Hematopoietic multipotent progenitor cell treated with erythropoietin and hydrocortisone succinate and interleukin-3 and kit ligand, for 17 days (in vitro differentiated cells): ENCODE data around the gene VSIR.
A peak's percentile ranks its signal among the peaks of the same experiment; 100 is the strongest.

Experiments used
- DNase-seq: peaks from one replicate; pipeline ENCODE4 v3.0.0-alpha.2; 2015; ENCODE audit warnings: low spot score

The VSIR gene

GRCh38 chr10:71773221-71773971 lies at the start of gene VSIR:
Gene VSIR, minus strand, starts transcription at chr10:71773520. Its CDS starts 81 bp downstream, at chr10:71773439.
- DNase-seq = peak; percentile 93

- no peak for DNase-seq
Measured at GRCh38 chr10:71821909-71822763, 48.8 kb upstream of the VSIR start.

DNA sequence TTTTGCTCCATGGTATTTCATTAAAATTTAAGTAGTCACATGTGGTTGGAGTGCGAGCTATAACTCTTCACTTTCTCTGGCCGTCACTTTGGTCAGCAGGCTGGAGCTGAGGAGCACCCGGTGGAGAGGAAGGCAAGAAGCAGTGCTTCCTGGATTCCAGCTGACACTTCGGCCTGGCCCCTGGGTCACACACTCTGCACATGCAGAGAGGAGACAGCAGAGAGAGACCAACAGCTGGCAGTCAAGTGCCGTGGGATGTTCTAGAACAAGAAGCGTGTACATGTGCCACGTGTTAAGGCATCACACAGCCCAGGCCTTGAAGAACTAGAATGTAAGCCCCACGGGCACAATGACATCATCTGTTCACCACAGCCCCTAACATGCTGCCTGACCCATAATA lies 47.6 kb upstream of the VSIR start:
- DNase-seq = no peak

DNA sequence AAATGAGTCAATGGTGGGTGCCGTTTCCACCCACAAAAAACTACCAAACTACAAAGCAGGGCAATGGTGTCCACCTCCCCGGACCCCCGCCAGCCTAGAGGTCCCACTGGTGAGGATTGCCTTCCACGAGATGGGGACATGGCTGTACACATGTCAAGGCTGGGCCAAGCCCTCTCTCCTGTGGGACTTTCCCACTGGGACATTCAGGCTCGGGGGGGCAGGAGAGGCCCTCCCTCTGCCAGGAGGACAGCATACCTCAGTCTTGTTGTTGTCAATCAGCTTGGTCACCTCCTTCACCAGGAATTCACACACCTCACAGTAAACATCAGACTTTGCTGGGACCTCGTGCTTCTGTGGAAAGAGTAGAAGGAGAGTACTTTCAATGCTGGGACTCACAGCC lies 46.7 kb upstream of the VSIR start:
- no peak for DNase-seq

- no peak for DNase-seq
Measured at GRCh38 chr10:71819441-71819861, 46.1 kb upstream of the VSIR start.

DNA sequence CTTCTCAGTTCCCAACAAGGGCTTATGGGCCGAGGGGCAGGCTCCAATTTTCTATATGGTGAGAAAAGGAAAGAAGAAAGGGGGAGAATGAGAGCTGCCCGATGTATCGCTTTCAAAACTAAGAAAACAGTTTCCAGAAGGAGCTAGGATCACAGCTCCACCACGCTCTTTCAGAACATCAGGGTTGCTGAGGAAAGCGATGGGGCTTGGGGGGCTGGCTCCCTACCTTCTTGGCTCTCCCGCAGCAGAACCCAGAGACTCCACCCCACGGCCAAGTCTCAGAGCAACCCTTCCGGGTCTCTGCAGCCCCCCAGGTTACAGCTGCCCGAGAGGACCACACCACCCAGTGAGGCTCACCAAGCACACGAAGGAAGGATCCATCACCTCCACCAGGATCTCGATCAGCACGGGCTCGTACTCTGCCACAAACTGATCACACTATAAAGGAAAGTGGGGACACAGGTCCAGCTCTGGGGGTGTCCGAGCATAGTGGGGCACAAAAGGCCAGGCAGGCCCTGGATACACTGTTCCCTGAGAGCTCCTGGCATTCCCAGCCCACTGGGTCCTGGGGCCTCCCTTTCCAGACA lies 45.4 kb upstream of the VSIR start:
- DNase-seq = no peak

DNA sequence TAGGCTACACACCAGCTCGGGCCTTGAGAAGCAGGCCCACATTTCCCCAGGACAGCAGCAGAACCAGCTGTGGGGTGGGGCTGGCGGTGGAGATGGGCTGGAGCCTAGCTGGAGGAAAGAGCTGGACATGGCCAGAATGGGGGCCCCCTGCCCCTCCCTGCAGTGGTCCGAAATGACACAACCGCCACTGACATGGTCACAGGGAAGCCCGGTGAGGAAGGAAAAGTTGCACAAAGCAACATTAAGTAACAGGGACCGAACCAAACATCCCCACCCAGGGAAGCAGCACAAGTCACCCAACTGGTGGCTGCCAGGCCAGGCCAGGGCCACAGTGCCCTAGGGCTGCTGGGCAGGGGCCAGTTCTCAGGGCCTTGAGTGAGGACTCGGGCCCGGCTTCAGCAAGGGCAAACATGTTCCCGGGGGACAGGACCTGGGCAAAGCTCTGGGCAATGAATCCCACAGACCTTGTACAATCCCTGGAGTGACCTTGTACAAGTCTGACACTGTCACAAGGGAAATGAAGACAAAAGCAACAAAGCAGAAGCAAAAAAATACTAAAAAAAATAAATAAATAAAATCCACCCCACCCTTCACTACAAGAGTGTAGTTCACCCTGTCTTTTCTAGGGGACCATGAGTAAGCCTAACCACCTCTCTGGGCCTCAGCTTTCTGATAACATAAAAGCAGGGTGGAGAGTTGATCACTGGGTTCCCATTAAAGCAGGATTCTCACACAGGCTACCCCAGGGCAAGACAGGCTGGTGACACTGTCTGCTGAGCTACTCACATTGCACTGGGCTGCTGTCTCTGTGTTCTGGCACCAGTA lies 44.7 kb upstream of the VSIR start:
- DNase-seq = no peak

DNA sequence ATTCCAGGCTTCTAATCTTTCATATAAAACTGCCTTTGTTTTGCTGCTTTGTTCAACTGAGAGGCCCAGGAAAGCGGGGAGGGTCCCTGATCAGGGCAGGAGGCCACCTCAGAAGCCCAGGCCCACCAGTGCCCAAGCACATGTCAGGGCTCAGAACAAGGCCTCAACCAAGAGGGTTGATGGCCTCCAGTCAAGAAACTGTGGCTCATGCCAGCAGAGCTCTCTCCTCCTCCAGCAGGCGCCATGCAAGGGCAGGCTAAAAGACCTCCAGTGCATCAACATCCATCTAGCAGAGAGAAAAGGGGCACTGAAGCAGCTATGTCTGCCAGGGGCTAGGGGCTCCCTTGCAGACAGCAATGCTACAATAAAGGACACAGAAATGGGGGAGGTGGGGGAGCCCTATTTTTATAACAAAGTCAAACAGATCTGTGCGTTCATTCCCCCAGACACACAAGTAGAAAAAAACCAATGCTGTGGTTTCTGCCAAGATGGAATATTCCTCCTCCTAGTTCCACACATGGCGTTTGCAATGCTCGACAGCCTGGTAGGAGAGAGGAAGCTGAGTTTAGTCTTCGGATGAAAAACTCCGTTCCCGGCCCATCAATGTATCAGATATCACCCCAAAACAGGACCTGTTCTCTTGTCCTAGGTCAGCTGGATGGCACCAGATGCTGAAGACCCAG lies 43.8 kb upstream of the VSIR start:
- no peak for DNase-seq

- DNase-seq = no peak
Measured at GRCh38 chr10:71816421-71816851, 43.1 kb upstream of the VSIR start.

- no peak for DNase-seq
Measured at GRCh38 chr10:71815515-71816130, 42.3 kb upstream of the VSIR start.

DNA sequence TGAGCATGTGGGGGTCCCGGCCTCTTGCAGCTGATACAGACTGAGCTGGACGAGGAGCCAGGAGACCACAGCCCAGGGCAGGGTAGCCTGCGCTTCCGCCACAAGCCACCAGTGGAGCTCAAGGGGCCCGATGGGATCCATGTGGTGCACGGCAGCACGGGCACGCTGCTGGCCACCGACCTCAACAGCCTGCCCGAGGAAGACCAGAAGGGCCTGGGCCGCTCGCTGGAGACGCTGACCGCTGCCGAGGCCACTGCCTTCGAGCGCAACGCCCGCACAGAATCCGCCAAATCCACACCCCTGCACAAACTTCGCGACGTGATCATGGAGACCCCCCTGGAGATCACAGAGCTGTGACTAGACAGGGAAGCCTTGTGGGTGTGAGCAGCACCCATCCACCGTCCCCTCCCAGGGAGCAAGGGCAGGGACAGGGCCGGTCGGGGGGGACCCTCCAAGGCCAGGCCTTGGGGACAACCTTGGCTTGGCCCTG lies 41.6 kb upstream of the VSIR start:
- DNase-seq = no peak

DNA sequence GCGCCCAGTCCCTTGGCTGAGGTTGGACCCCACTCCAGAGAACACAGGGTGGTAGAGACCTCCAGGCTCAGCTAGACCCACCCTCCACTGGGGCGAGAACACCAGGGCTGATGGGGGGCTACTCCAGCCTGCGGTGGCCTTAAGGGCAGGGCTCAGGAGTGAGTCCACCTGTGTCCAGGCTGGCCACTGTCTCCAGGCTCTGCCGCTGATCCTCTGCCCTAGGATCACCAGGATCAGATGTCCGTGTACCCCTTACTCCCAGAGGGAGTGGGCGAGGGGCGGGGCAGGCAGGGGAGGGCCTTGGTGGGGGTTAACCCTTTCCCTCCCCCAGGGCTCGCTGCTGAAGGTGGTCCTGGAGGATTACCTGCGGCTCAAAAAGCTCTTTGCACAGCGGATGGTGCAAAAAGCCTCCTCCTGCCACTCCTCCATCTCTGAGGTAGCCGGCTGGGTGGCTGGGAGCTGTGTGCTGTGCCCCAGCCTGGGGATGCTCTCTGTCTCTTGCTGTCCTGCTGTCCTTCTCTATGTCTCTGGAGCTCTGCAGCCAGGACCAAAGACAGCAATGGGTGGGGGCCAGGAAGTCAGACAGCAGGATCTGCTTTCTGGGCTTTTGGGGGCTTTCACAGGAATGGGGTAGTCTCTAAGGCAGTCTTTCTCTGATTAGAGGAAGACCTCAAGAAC lies 39.7 kb upstream of the VSIR start:
- no peak for DNase-seq

DNA sequence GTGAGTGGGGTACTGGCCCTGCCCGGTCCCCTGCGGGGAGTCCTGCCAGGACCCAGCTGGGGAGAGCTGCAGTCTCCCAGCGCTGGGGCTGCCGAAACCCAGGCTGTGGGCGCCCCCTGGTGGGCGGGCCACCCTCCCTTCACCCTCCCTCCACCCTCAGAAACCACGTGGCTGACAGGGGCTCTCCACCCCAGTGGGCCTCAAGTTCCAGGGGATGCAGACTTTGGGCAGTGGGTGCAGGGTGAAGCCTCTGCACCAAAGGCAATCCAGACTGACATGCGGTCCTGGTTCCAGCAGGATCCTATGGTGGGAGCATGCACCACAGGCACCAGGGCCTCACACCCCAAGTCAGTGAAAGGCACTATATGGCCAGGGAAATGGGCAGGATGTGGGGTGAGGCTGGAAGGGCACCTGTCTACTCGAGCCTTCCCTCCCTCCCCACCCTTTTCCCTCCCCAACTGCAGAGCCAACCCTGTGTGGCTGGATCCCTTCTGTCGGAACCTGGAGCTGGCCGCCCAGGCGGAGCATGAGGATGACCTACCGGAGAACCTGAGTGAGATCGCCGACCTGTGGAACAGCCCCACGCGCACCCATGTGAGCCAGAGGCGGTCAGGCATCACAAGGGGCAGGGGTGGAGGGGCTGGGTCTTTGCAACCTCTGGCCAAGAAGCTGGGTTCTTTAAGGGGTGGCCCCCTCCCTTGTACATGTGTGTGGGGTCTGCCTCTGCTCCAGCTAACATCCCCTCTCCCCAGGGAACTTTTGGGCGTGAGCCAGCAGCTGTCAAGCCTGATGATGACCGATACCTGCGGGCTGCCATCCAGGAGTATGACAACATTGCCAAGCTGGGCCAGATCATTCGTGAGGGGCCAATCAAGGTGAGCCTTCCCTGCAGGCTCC lies 38.9 kb upstream of the VSIR start:
- peak; percentile 76 for DNase-seq

- no peak for DNase-seq
Measured at GRCh38 chr10:71811351-71811750, 38.0 kb upstream of the VSIR start.

DNA sequence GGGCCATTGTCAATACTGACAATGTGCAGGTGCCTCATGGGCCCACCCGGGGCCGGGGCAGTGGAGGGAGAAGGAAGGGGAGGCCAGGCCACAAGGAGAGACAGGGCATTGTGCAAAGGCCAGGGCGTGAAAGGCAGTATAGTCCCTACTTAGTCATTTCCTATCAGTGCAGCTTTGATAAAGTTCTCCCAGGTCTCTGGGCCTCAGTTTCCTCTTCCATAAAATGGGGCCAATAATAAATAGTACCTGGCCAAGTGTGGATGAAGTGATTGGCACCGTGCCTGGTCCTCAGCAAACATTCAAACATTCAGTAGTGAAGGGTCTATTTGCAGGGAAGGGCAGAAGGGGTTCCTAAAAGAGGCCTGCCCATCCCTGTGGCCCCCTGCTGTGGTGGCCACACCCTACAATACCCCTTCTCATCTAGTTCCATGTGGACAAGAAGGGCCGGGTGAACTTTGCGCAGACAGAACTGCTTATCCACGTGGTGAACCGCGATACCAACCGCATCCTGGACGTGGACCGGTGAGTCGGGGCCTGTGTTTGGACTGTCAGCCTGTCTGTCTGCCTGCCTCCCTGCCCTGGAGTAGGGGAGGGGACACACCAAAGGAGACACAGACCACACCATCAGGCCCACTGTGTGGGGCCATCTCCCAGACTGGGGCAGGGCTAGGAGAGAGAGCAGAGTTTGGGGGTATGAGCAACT lies 36.9 kb upstream of the VSIR start:
- DNase-seq = no peak

GRCh38 chr10:71809628-71810027 lies 36.3 kb upstream of the VSIR start:
- no peak for DNase-seq

DNA sequence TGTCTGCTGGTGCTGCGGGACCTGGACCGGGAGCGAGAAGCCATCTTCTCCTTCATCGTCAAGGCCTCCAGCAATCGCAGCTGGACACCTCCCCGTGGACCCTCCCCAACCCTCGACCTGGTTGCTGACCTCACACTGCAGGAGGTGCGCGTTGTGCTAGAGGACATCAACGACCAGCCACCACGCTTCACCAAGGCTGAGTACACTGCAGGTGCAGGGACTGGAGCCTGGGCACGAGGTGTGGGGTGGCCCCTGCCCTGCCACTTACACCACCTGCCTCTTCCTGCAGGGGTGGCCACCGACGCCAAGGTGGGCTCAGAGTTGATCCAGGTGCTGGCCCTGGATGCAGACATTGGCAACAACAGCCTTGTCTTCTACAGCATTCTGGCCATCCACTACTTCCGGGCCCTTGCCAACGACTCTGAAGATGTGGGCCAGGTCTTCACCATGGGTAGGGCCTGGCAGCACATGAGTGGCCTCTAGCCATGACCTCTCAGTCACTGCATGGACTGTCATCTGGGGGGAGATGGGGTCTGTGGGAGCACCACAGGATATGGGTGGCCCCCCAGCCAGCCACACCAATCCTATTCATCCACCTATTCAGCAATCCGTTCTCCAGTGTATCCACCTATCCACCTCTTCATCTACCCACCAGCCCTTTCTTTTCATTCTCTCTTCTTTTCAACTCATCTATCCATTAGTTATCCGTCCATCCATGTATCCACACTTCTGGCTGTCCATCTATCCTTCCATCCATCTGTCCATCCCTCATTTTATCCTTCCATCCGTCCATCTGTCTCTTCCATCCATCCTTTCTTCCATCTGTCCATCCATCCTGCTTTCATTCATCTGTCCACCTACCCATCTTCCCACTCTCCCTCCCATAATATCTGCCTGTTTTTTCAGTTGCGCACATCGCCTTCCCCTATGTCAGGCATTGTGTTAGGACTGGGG lies 34.5 kb upstream of the VSIR start:
- DNase-seq = no peak
